ENCODE data around the gene NATD1.

GRCh38 chr17:21252289-21252795, 868 bp downstream of the NATD1 start:
- TF ChIP-seq POLR2AphosphoS5 (IDR thresholded peaks at IDR 0.05) (no peak), POLR2A (IDR thresholded peaks at IDR 0.05; ENCODE audit: low read depth) (no peak), CTCF (IDR thresholded peaks at IDR 0.05) (no peak), EP300 (IDR thresholded peaks at IDR 0.05) (no peak)
